A549 (cell line): ENCODE data around the gene MYH6. TPM values are rescaled to one million over a fixed set of nuclear protein-coding genes. Genes with fewer than 3 reads are reported as not detected.

Experiments used
- ATAC-seq, 2 experiments: fragments of 200-7000 bp in 1 of 2; fragments of >200 bp in 1 of 2; cut with Nextera tagmentation in 1 of 2; cut with Tn5 transposase in 1 of 2; 3 replicates each; pipeline versions ENCODE4 v1.8.0 to v1.9.1; 2018 to 2020; ENCODE audit warnings: mild to moderate bottlenecking in 1 of 2, moderate library complexity in 1 of 2
- CTCF ChIA-PET: fragments of 300-600 bp; sonication (Branson Sonifier 250); formaldehyde crosslinking; extraction: SDS; loops from one replicate; lab custom pipeline; 2021; ENCODE audit warnings: antibody characterized with exemption, inconsistent platforms; lab: Yijun Ruan, JAX
- POLR2A ChIA-PET: fragments of 350-600 bp; formaldehyde crosslinking; extraction: SDS; loops from one replicate; lab custom pipeline; 2021; ENCODE audit warnings: antibody characterized with exemption, inconsistent platforms; lab: Yijun Ruan, JAX
- DNase-seq, 2 experiments: peaks; one replicate each; pipeline versions ENCODE4 v3.0.0 to v3.0.0-alpha.2; 2011 to 2016; ENCODE audit warnings: low read depth in 1 of 2, low spot score in 1 of 2
- FAIRE-seq: peaks from 2 replicates; lab custom pipeline; 2011; peaks lifted over from hg19 to GRCh38; lab: Jason Lieb, UNC
- H3K27ac ChIP-seq, 2 experiments: fragments of >200 bp; sonication (Bioruptor Twin); formaldehyde crosslinking; 3 replicates each; pipeline ENCODE4 v1.5.1; 2016 to 2017
- H3K4me1 ChIP-seq: fragments of >200 bp; sonication (Bioruptor Twin); formaldehyde crosslinking; 3 replicates; pipeline ENCODE4 v1.6.1; 2016
- H3K4me2 ChIP-seq: fragments of >200 bp; sonication (Bioruptor Twin); formaldehyde crosslinking; 3 replicates; pipeline ENCODE4 v1.6.1; 2016
- H3K4me3 ChIP-seq: fragments of >200 bp; sonication (Bioruptor Twin); formaldehyde crosslinking; 3 replicates; pipeline ENCODE4 v1.5.1; 2016
- H3K9me3 ChIP-seq: fragments of >200 bp; sonication (Bioruptor Twin); formaldehyde crosslinking; 3 replicates; pipeline ENCODE4 v1.6.1; 2016
- CBX2 ChIP-seq: fragments of 200-600 bp; sonication (generic); IDR thresholded peaks from 2 replicates; pipeline ENCODE4 v1.6.1; 2016; ENCODE audit warnings: low read depth, mild to moderate bottlenecking, borderline replicate concordance
- CBX8 ChIP-seq: fragments of 200-600 bp; sonication (generic); IDR thresholded peaks from 2 replicates; pipeline ENCODE4 v1.6.1; 2016
- E2F6 ChIP-seq: IDR thresholded peaks from 2 replicates; pipeline ENCODE4 v1.6.1; 2012; ENCODE audit warnings: low read depth, borderline replicate concordance
- EHF ChIP-seq: fragments of 250-450 bp; sonication (Bioruptor Pico); IDR thresholded peaks from 2 replicates; pipeline ENCODE4 v1.5.0; 2020; ENCODE audit warnings: mild to moderate bottlenecking
- EHMT2 ChIP-seq: fragments of 200-600 bp; sonication (generic); IDR thresholded peaks from 2 replicates; pipeline ENCODE4 v1.6.1; 2016; ENCODE audit warnings: antibody characterized with exemption, low read depth, mild to moderate bottlenecking, moderate library complexity
- EP300 ChIP-seq, 2 experiments: fragments of >200 bp; sonication (Bioruptor Twin); formaldehyde crosslinking; IDR thresholded peaks; 2 replicates in 1 of 2; 3 replicates in 1 of 2; pipeline ENCODE4 v1.6.1; 2016 to 2017
- FOXS1 ChIP-seq: fragments of 250-450 bp; sonication (Bioruptor Pico); IDR thresholded peaks from 2 replicates; pipeline ENCODE4 v1.5.0; 2020; ENCODE audit warnings: mild to moderate bottlenecking, moderate library complexity
- HDAC2 ChIP-seq: fragments of 200-600 bp; sonication (generic); IDR thresholded peaks from 2 replicates; pipeline ENCODE4 v1.6.1; 2016
- HMGXB4 ChIP-seq: fragments of 250-450 bp; sonication (Bioruptor Pico); IDR thresholded peaks from 2 replicates; pipeline ENCODE4 v1.5.0; 2021; ENCODE audit warnings: mild to moderate bottlenecking, moderate library complexity, borderline replicate concordance
- HOXA7 ChIP-seq: fragments of 250-450 bp; sonication (Bioruptor Pico); IDR thresholded peaks from 2 replicates; pipeline ENCODE4 v1.5.0; 2020; ENCODE audit warnings: mild to moderate bottlenecking, moderate library complexity
- JUN ChIP-seq, 2 experiments: fragments of >200 bp; sonication (Bioruptor Twin); formaldehyde crosslinking; IDR thresholded peaks; 2 replicates in 1 of 2; 3 replicates in 1 of 2; pipeline ENCODE4 v1.6.1; 2016 to 2017
- MAFK ChIP-seq: fragments of 450-650 bp; IDR thresholded peaks from 2 replicates; pipeline ENCODE4 v1.6.1; 2014; ENCODE audit not compliant: partially characterized antibody
- NPAS2 ChIP-seq: fragments of 250-450 bp; sonication (Bioruptor Pico); IDR thresholded peaks from 2 replicates; pipeline ENCODE4 v1.8.0; 2022; ENCODE audit warnings: mild to moderate bottlenecking, moderate library complexity, borderline replicate concordance
- PHF8 ChIP-seq: fragments of 200-600 bp; sonication (generic); IDR thresholded peaks from 2 replicates; pipeline ENCODE4 v1.6.1; 2016; ENCODE audit warnings: low read depth, mild to moderate bottlenecking, antibody characterized with exemption, moderate library complexity, borderline replicate concordance
- POLR2A ChIP-seq: IDR thresholded peaks from 2 replicates; pipeline ENCODE4 v1.6.1; 2012; ENCODE audit warnings: mild to moderate bottlenecking, low read length
- RARB ChIP-seq: fragments of 250-450 bp; sonication (Bioruptor Pico); IDR thresholded peaks from 2 replicates; pipeline ENCODE4 v1.8.0; 2021; ENCODE audit warnings: mild to moderate bottlenecking, moderate library complexity
- RCOR1 ChIP-seq: fragments of 150-350 bp; IDR thresholded peaks from 2 replicates; pipeline ENCODE4 v1.6.1; 2014; ENCODE audit warnings: antibody characterized with exemption, low read length, low read depth
- USF2 ChIP-seq: fragments of 450-650 bp; IDR thresholded peaks from 2 replicates; pipeline ENCODE4 v1.6.1; 2014; ENCODE audit warnings: antibody characterized with exemption
- ZSCAN20 ChIP-seq: fragments of 250-450 bp; sonication (Bioruptor Pico); IDR thresholded peaks from 2 replicates; pipeline ENCODE4 v1.8.0; 2022; ENCODE audit warnings: mild to moderate bottlenecking, moderate library complexity
- WGBS: methylation state at CpG from one replicate; pipeline ENCODE4 v1.1.6; 2017; ENCODE audit errors: missing lambda C conversion rate; 5-methylcytosine and 5-hydroxymethylcytosine counted together
- polyA plus RNA-seq, 4 experiments: library from polyadenylated mRNA; depleted of rRNA in 3 of 4; stranded (reverse); fragments of >200 nt; fragmentation: RNase III in 1 of 4; extraction: RNeasy Plus Mini Kit Qiagen cat#74134 plus additional on column Dnase treatment in 1 of 4; gene quantifications; 2 replicates in 3 of 4; 3 replicates in 1 of 4; pipeline ENCODE4 v1.2.3, GENCODE V29; 2011 to 2017
- TF ChIP-seq, protein P1 (sequence below): IDR thresholded peaks from 2 replicates; pipeline ENCODE4 v1.6.1; 2012

Gene MYH6
- polyA plus RNA-seq, 2 of the 4 experiments (the other 2 are of a cell fraction), result not detected

GRCh38 chr14:23441076-23441475, 33.0 kb upstream of the MYH6 start (continued):
- TF ChIP-seq EP300 (IDR thresholded peaks at IDR 0.05) (no peak), HDAC2 (no peak), CBX8 (no peak), USF2 (no peak)

DNA sequence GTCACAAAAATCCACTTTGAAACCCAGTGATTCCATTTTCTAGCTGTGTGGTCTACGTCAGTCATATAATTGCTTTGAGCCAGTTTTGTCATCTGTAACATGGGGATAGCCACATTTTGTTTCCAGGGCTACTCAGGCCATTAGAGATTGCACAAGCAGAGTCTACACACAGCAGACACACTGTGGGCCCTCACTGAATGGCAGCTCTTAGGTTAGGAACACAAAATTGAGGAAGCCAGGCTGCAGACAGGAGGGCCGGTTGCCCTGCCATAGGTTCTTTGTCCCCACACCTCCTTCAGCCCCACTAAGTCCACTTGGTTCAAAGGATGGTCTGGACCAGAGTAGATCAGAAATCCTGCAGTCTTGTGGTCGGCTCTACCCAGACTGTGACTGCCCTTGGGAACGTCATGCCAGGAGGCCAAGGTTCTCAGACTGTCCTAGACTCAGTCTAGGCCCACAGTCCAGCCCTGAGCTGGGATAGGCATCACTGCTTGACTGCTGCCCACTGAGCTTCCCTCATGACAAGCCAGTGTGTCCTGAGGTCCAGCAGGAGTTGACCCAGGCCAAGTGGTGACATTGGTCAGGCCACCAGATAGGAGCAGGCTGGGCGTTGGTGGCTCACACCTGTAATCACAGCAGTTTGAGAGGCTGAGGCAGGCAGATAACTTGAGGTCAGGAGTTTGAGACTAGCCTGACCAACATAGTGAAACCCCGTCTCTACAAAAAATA, 31.2 kb upstream of the MYH6 start:
- H3K4me1 ChIP-seq, result no peaks in the 10 kb centered on the region
- FAIRE-seq, result no peak
- ChIA-PET CTCF (interaction anchor here (1.8 to 2.1 kb wide), 2 partner anchors 18 to 29 kb away, joined by 5 to 6 read pairs; no protein-coding TSS in a partner anchor), POLR2A (no interaction called here)
- H3K4me3 ChIP-seq, result no peak overlapping the region
- DNase-seq, result no peak
- 45% methylated on average over 6 of the region's 6 CpGs for WGBS
- TF ChIP-seq FOXS1 (CRISPR knock-in tag) (no peak), HMGXB4 (CRISPR knock-in tag) (no peak), CBX2 (no peak), MAFK (no peak), HOXA7 (no peak), RARB (CRISPR knock-in tag) (no peak), PHF8 (no peak), EHMT2 (no peak), NPAS2 (CRISPR knock-in tag) (no peak)
- no peak for ATAC-seq
- H3K27ac ChIP-seq, result no peak overlapping the region
- H3K4me2 ChIP-seq, result no peak overlapping the region
- H3K9me3 ChIP-seq, result no peaks in the 10 kb centered on the region

DNA sequence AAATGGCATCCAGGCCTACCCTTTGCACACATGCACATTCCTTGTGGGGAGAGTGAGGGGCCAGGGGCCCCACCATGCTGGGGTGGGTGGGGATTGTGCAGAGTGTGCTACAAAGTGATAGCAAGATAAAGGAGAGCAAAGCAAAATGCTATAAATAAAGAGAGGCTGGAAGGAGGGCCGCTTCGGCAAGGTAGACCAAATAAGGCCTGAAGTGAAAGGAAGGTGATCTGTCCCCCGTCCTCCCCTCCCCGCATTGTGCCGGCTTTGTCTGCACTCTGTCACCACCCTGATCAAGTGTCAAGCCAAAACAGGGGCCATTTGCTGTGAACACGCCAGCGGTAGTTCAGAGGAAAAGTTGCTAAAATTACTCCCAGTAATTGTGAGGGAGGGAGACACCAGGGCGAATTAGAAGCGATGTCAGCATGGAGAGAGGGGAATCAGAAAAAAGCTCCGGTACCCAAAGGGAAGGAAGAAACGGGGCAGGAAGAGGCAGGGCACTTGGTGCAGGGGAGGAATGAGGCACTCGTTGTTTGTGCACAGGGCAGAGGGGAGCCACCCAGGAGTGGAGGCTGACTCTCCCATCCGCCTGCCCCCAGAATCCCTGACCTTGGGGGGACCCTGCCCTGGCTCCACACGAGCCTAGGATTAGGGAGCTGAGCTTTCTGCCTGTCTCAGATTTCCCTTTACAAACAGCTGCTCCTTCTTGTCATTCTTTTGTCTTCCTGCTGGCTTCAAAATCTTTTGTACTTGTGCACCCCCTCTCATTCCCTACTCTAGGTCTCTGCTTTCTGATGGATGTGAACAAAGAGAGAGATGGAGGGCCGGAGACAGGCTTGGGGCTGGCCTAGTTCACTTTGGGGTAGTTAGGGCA, 30.3 kb upstream of the MYH6 start:
- Histone ChIP-seq H3K4me1 (no peaks in the 10 kb centered on the region), H3K4me2 (no peak overlapping the region), H3K9me3 (no peaks in the 10 kb centered on the region), H3K4me3 (no peak overlapping the region), H3K27ac (no peak overlapping the region)
- no peak for TF ChIP-seq EHF (CRISPR knock-in tag)
- no peak for TF ChIP-seq ZSCAN20 (CRISPR knock-in tag)
- no peak for TF ChIP-seq POLR2A
- no peak for TF ChIP-seq USF2
- TF ChIP-seq JUN (IDR thresholded peaks at IDR 0.05), result no peak
- TF ChIP-seq, protein P1, sequence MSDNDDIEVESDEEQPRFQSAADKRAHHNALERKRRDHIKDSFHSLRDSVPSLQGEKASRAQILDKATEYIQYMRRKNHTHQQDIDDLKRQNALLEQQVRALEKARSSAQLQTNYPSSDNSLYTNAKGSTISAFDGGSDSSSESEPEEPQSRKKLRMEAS, result no peak
- TF ChIP-seq E2F6, result no peak
- TF ChIP-seq RCOR1, result no peak
- POLR2A ChIA-PET, result no interaction called here
- CTCF ChIA-PET, result interaction anchor here (1.8 to 3.6 kb wide), 4 partner anchors 18 to 59 kb away, joined by 5 to 21 read pairs (median 6); no protein-coding TSS in a partner anchor
- ATAC-seq, result no peak
- WGBS, result 58% methylated on average over 15 of the region's 15 CpGs
- no peak for DNase-seq
- no peak for FAIRE-seq
